ENCODE data around the gene HVCN1. TPM values are rescaled to one million over a fixed set of nuclear protein-coding genes. Genes with fewer than 3 reads are reported as not detected.

Gene HVCN1
- total RNA-seq, 4 donors from 2014 or later = 1.3 to 6.0 (median 1.9) TPM

DNA sequence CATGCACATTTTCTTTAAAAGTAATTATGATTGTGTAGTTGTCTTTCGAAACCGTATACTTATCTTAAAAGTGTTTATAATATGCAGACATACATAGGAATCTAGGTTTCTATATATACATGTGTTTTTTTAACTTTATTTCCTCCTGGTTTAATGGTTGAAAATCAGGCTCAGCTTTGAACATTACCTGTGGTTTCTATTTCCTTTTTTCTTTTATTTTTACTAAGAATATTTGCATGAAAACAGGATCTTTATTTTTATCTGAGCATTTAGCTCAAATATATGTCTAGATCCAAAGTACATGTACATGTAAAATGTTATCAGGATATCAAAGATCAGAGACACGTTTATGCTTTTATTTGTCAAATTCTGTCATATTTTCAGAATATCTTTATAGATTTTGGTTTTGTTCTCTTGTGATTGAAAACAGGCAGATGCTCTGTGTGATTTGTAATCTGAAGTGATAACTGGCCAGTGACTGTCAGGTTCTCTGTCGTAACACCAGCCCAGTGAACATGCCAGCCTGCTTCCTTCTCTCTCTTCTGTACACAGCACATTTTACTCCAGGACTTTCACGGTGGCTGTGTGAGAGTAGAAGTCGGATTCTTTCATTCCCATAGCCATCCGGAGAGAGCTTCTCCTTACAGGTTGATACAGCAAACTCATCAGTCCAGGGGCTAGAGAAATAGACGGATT, 61.3 kb downstream of the HVCN1 start:
- Histone ChIP-seq H3K9me3 (no peaks in the 10 kb centered on the region), H3K27me3 (no peaks in the 10 kb centered on the region), H3K4me1 (no peaks in the 10 kb centered on the region), H3K36me3 (peaks cover 34% of the 10 kb centered on the region), H3K4me3 (no peak overlapping the region), H3K27ac (no peak overlapping the region)
- TF ChIP-seq POLR2A (IDR thresholded peaks at IDR 0.05) (no peak), EP300 (IDR thresholded peaks at IDR 0.05) (no peak), POLR2AphosphoS5 (IDR thresholded peaks at IDR 0.05) (no peak)
- TF ChIP-seq, protein P1, sequence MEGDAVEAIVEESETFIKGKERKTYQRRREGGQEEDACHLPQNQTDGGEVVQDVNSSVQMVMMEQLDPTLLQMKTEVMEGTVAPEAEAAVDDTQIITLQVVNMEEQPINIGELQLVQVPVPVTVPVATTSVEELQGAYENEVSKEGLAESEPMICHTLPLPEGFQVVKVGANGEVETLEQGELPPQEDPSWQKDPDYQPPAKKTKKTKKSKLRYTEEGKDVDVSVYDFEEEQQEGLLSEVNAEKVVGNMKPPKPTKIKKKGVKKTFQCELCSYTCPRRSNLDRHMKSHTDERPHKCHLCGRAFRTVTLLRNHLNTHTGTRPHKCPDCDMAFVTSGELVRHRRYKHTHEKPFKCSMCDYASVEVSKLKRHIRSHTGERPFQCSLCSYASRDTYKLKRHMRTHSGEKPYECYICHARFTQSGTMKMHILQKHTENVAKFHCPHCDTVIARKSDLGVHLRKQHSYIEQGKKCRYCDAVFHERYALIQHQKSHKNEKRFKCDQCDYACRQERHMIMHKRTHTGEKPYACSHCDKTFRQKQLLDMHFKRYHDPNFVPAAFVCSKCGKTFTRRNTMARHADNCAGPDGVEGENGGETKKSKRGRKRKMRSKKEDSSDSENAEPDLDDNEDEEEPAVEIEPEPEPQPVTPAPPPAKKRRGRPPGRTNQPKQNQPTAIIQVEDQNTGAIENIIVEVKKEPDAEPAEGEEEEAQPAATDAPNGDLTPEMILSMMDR (IDR thresholded peaks at IDR 0.05) = no peak
- no peak for DNase-seq (ENCODE audit: low spot score in 2 of 2)
- WGBS = 84% methylated on average over 8 of the region's 8 CpGs

DNA sequence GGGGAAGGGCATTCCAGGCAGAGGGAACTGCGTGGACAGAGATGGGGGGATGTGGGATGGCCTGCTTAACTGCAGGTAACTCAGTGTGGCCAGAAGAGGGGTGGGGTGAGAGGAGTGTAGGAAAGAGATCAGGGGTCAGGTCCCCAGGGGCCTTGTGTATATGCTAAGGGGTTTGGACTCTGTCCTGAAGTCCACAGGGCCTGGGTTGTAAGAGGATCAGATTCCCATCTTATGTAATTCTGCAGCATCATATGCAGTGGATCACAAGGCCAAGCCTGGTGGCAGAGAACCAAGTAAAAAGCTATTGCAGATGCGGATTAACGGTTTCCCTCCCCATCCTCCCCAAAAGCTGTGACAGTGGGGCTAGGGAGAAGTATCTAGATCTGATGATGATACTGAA, 66.3 kb downstream of the HVCN1 start:
- 91% methylated on average over 3 of the region's 3 CpGs for WGBS
- peaks cover 5% of the 10 kb centered on the region for H3K36me3 ChIP-seq
- H3K27ac ChIP-seq = no peak overlapping the region
- no peaks in the 10 kb centered on the region for H3K27me3 ChIP-seq
- H3K9me3 ChIP-seq = no peaks in the 10 kb centered on the region
- no peak for TF ChIP-seq POLR2A (IDR thresholded peaks at IDR 0.05)
- TF ChIP-seq, protein P1 (IDR thresholded peaks at IDR 0.05) = no peak
- TF ChIP-seq POLR2AphosphoS5 (IDR thresholded peaks at IDR 0.05) = no peak
- no peak for TF ChIP-seq EP300 (IDR thresholded peaks at IDR 0.05)
- no peaks in the 10 kb centered on the region for H3K4me1 ChIP-seq
- no peak for DNase-seq (ENCODE audit: low spot score in 2 of 2)
- H3K4me3 ChIP-seq = no peak overlapping the region

GRCh38 chr12:110619534-110619953, 69.4 kb downstream of the HVCN1 start:
- H3K4me3 ChIP-seq = no peak overlapping the region
- no peaks in the 10 kb centered on the region for H3K9me3 ChIP-seq
- no peak for TF ChIP-seq EP300 (IDR thresholded peaks at IDR 0.05)
- TF ChIP-seq, protein P1 (IDR thresholded peaks at IDR 0.05) = no peak
- TF ChIP-seq POLR2A (IDR thresholded peaks at IDR 0.05) = no peak
- no peak for TF ChIP-seq POLR2AphosphoS5 (IDR thresholded peaks at IDR 0.05)
- no peak overlapping the region for H3K27ac ChIP-seq
- peaks cover 7% of the 10 kb centered on the region for H3K4me1 ChIP-seq
- H3K36me3 ChIP-seq = peaks cover 3% of the 10 kb centered on the region
- 87% methylated on average over 4 of the region's 4 CpGs for WGBS
- no peak for DNase-seq (ENCODE audit: low spot score in 2 of 2)
- no peaks in the 10 kb centered on the region for H3K27me3 ChIP-seq

GRCh38 chr12:110616471-110617115, 72.3 kb downstream of the HVCN1 start:
- Histone ChIP-seq H3K36me3 (peaks cover 3% of the 10 kb centered on the region), H3K9me3 (no peaks in the 10 kb centered on the region), H3K4me3 (no peak overlapping the region), H3K27me3 (no peaks in the 10 kb centered on the region), H3K27ac (no peak overlapping the region), H3K4me1 (peaks cover 15% of the 10 kb centered on the region)
- TF ChIP-seq POLR2AphosphoS5 (IDR thresholded peaks at IDR 0.05) (no peak), EP300 (IDR thresholded peaks at IDR 0.05) (no peak), POLR2A (IDR thresholded peaks at IDR 0.05) (no peak)
- TF ChIP-seq, protein P1 (IDR thresholded peaks at IDR 0.05) = no peak
- no peak for DNase-seq (ENCODE audit: low spot score in 2 of 2)
- 94% methylated on average over 5 of the region's 5 CpGs for WGBS

- 81% methylated on average over 8 of the region's 8 CpGs for WGBS
- TF ChIP-seq EP300 (IDR thresholded peaks at IDR 0.05) (no peak), POLR2A (IDR thresholded peaks at IDR 0.05) (no peak), POLR2AphosphoS5 (IDR thresholded peaks at IDR 0.05) (no peak)
- TF ChIP-seq, protein P1 (IDR thresholded peaks at IDR 0.05) = no peak
These were observed 73.7 kb downstream of the HVCN1 start for GRCh38 chr12:110615171-110615570.

More at GRCh38 chr12:110615171-110615570, 73.7 kb downstream of the HVCN1 start:
- Histone ChIP-seq H3K4me1 (peaks cover 15% of the 10 kb centered on the region), H3K4me3 (no peak overlapping the region), H3K36me3 (peaks cover 3% of the 10 kb centered on the region), H3K27me3 (no peaks in the 10 kb centered on the region), H3K27ac (no peak overlapping the region), H3K9me3 (no peaks in the 10 kb centered on the region)
- no peak for DNase-seq (ENCODE audit: low spot score in 2 of 2)
